ENCODE results near the gene GRM5. TPM values are rescaled to one million over a fixed set of nuclear protein-coding genes. Genes with fewer than 3 reads are reported as not detected.

The GRM5 gene
- total and polyA plus RNA-seq, 2 experiments from 2014 or later, result not detected

DNA sequence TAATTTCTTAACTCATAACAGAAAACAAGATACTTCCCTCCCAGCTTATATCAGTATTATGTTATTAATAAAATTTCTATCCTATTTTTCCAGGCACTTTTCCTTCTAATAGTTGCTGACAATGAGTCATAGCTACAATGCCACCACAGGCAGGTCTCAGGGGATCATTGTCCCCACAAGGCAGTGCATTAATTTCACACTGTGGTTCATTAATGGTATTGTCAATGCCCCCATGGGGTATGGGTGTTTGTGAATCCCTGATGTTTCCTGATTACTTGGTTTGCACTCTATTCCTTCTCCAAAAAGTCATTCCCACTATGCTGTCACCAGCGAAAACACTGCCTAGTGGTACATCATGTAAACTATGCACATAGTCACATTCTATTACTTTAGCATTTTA is 382.8 kb downstream of the GRM5 start:
- H3K9ac ChIP-seq, result no peak overlapping the region
- no peaks in the 10 kb centered on the region for H3K9me2 ChIP-seq (ENCODE audit: insufficient read depth)
- no peaks in the 10 kb centered on the region for H3K36me3 ChIP-seq (ENCODE audit: low read depth)
- H3F3A ChIP-seq (ENCODE audit: insufficient read depth), result no peaks in the 10 kb centered on the region
- no peak for DNase-seq
- H3K4me1 ChIP-seq (ENCODE audit: insufficient read depth), result peaks cover 5% of the 10 kb centered on the region; the same call in 1 of the 2 replicates
- no peaks in the 10 kb centered on the region for H4K20me1 ChIP-seq (ENCODE audit: insufficient read depth)
- no peak overlapping the region for H3K27ac ChIP-seq
- no peak overlapping the region for H2AFZ ChIP-seq
- 37 to 38% methylated on average over 1 of the region's 1 CpG for WGBS, 2 experiments (ENCODE audit: low coverage in 1 of 2, low lambda C conversion rate in 2 of 2, missing lambda C conversion rate in 2 of 2)
- no peak overlapping the region for H3K4me3 ChIP-seq
- H3K9me3 ChIP-seq (ENCODE audit: low read depth), result no peaks in the 10 kb centered on the region
- no peak overlapping the region for H3K4me2 ChIP-seq (ENCODE audit: unreplicated experiment)
- H3K27me3 ChIP-seq (replicated peaks; ENCODE audit: insufficient read depth), result no peaks in the 10 kb centered on the region
- no peaks in the 10 kb centered on the region for H3K79me2 ChIP-seq (ENCODE audit: insufficient read depth)
- in situ Hi-C loops (cut with MboI), result no loop called here
- TF ChIP-seq EZH2 (IDR thresholded peaks at IDR 0.05; ENCODE audit: insufficient read depth, poor library complexity, severe bottlenecking), result no peak

DNA sequence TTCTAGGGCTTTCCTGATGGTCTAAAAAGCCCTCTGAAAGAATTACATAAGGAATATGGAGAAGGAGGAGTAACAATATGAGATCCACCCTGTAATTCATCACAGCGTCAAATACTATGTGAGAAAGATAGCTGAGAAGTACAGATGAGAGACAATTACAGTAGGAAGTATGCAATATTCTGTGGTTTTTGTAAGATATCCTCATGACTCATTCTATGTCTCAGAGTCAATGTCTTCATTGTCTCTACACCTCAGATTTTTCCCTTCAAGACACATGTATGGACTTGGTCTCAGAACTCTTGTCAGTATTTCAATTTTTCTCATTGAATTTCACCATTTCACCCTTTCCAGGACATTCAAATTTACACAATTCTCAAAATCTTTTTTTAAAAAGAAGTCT is 385.0 kb downstream of the GRM5 start:
- no peak overlapping the region for H2AFZ ChIP-seq
- H3K4me3 ChIP-seq, result no peak overlapping the region
- H3K36me3 ChIP-seq (ENCODE audit: low read depth), result no peaks in the 10 kb centered on the region
- peaks cover 5% of the 10 kb centered on the region; the same call in 1 of the 2 replicates for H3K4me1 ChIP-seq (ENCODE audit: insufficient read depth)
- H3K27ac ChIP-seq, result no peak overlapping the region
- no peaks in the 10 kb centered on the region for H3F3A ChIP-seq (ENCODE audit: insufficient read depth)
- in situ Hi-C loops (cut with MboI), result no loop called here
- peak; percentile 47 for DNase-seq
- 90 to 100% methylated on average over 1 of the region's 1 CpG for WGBS, 2 experiments (ENCODE audit: low coverage in 1 of 2, low lambda C conversion rate in 2 of 2, missing lambda C conversion rate in 2 of 2)
- no peaks in the 10 kb centered on the region for H3K9me3 ChIP-seq (ENCODE audit: low read depth)
- H3K9me2 ChIP-seq (ENCODE audit: insufficient read depth), result no peaks in the 10 kb centered on the region
- no peaks in the 10 kb centered on the region for H3K27me3 ChIP-seq (replicated peaks; ENCODE audit: insufficient read depth)
- TF ChIP-seq EZH2 (IDR thresholded peaks at IDR 0.05; ENCODE audit: insufficient read depth, poor library complexity, severe bottlenecking) (no peak), EZH2phosphoT487 (IDR thresholded peaks at IDR 0.05; ENCODE audit: insufficient read depth, low read depth) (no peak)
- no peaks in the 10 kb centered on the region for H3K79me2 ChIP-seq (ENCODE audit: insufficient read depth)
- no peaks in the 10 kb centered on the region for H4K20me1 ChIP-seq (ENCODE audit: insufficient read depth)
- peak overlapping the region; percentile 3 for H3K4me2 ChIP-seq (ENCODE audit: unreplicated experiment)
- no peak overlapping the region for H3K9ac ChIP-seq

DNA sequence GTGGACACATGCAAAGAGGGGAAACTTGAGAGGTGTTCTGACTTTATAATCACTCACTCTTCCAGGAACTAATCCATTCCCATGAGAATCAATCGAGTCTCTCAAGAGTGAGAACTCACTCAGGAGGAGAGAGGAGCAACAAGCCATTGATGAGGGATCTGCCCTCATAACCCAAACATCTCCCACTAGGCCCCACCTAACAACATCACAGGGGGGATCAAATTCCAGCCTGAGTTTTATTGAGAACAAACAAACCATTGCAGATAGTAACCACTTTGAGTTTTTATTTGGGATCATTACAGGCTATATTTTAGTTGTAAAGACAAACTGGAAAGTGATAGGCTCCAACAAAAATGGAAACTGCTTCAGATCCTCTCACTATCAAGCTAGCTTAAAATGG is 399.4 kb downstream of the GRM5 start:
- WGBS, 2 experiments (ENCODE audit: low coverage in 1 of 2, low lambda C conversion rate in 2 of 2, missing lambda C conversion rate in 2 of 2), result 8 to 14% methylated on average over 1 of the region's 1 CpG
- no peaks in the 10 kb centered on the region for H3K4me1 ChIP-seq (ENCODE audit: insufficient read depth)
- no peak for DNase-seq
- H3K4me2 ChIP-seq (ENCODE audit: unreplicated experiment), result no peak overlapping the region
- H3K79me2 ChIP-seq (ENCODE audit: insufficient read depth), result no peaks in the 10 kb centered on the region
- in situ Hi-C loops (cut with MboI), result no loop called here
- no peak overlapping the region for H3K9ac ChIP-seq
- no peaks in the 10 kb centered on the region for H3K9me2 ChIP-seq (ENCODE audit: insufficient read depth)
- H3K27ac ChIP-seq, result no peak overlapping the region
- no peak overlapping the region for H2AFZ ChIP-seq
- H3K36me3 ChIP-seq (ENCODE audit: low read depth), result no peaks in the 10 kb centered on the region
- TF ChIP-seq EZH2phosphoT487 (IDR thresholded peaks at IDR 0.05; ENCODE audit: insufficient read depth, low read depth), result no peak
- TF ChIP-seq EZH2 (IDR thresholded peaks at IDR 0.05; ENCODE audit: insufficient read depth, poor library complexity, severe bottlenecking), result no peak
- no peaks in the 10 kb centered on the region for H3K27me3 ChIP-seq (replicated peaks; ENCODE audit: insufficient read depth)
- no peak overlapping the region for H3K4me3 ChIP-seq
- H3K9me3 ChIP-seq (ENCODE audit: low read depth), result no peaks in the 10 kb centered on the region
- no peaks in the 10 kb centered on the region for H4K20me1 ChIP-seq (ENCODE audit: insufficient read depth)
- H3F3A ChIP-seq (ENCODE audit: insufficient read depth), result no peaks in the 10 kb centered on the region

DNA sequence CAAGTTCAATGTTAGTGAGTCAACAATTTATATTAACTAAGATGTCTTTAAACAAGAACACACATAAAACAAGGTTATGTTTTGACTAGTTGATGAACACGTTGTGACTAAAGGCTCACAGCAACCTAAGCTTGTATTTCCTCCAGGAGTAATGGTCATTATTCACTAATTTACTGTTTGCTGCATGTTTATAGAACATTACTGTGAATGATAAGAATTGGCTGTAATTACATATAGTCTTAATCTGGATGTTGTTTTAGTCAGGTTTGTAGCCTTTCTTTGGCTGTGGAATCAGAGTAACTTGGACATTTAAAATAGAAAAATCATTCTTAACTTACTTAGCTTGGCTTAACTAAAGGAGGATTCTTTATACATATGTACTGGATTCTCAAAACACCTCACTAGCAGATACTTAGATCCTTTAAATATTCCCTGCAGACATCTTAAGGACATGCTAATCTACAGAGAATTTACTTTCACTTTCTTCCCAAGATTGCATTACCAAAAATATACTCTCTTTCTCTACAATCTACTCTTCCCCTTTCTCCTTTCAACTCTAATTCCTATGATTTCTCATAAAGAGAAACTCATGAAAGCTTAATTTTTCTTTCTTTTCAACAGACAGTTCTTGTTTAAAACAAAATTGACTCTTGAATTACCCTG is 408.6 kb downstream of the GRM5 start:
- H2AFZ ChIP-seq, result peak overlapping the region; percentile 64
- 24 to 44% methylated on average over 1 of the region's 1 CpG for WGBS, 2 experiments (ENCODE audit: low coverage in 1 of 2, low lambda C conversion rate in 2 of 2, missing lambda C conversion rate in 2 of 2)
- no peaks in the 10 kb centered on the region for H3K9me3 ChIP-seq (ENCODE audit: low read depth)
- peak; percentile 2 for DNase-seq
- no peaks in the 10 kb centered on the region for H3K27me3 ChIP-seq (replicated peaks; ENCODE audit: insufficient read depth)
- H3K36me3 ChIP-seq (ENCODE audit: low read depth), result no peaks in the 10 kb centered on the region
- no peaks in the 10 kb centered on the region for H4K20me1 ChIP-seq (ENCODE audit: insufficient read depth)
- no peak overlapping the region for H3K4me3 ChIP-seq
- H3K79me2 ChIP-seq (ENCODE audit: insufficient read depth), result no peaks in the 10 kb centered on the region
- peak overlapping the region; percentile 55 for H3K4me2 ChIP-seq (ENCODE audit: unreplicated experiment)
- in situ Hi-C loops (cut with MboI), result no loop called here
- TF ChIP-seq EZH2 (IDR thresholded peaks at IDR 0.05; ENCODE audit: insufficient read depth, poor library complexity, severe bottlenecking) (no peak), EZH2phosphoT487 (IDR thresholded peaks at IDR 0.05; ENCODE audit: insufficient read depth, low read depth) (no peak)
- peaks cover 3% of the 10 kb centered on the region; the same call in 1 of the 2 replicates for H3K9me2 ChIP-seq (ENCODE audit: insufficient read depth)
- H3K4me1 ChIP-seq (ENCODE audit: insufficient read depth), result no peaks in the 10 kb centered on the region
- H3K9ac ChIP-seq, result no peak overlapping the region
- no peaks in the 10 kb centered on the region for H3F3A ChIP-seq (ENCODE audit: insufficient read depth)
- no peak overlapping the region for H3K27ac ChIP-seq

All from GM23248 (cell line).